Colonic mucosa (tissue), 4 donors: ENCODE measurements around the gene CCDC61. TPM values are rescaled to one million over a fixed set of nuclear protein-coding genes. Genes with fewer than 3 reads are reported as not detected.

ENCODE experiments used
- DNase-seq: peaks from one replicate; pipeline ENCODE4 v3.0.0-alpha.2; 2020
- H3K27ac ChIP-seq: fragments of 200-600 bp; one replicate; pipeline ENCODE4 v1.8.0; 2021
- H3K27me3 ChIP-seq: fragments of 200-600 bp; one replicate; pipeline ENCODE4 v1.8.0; 2021
- H3K36me3 ChIP-seq: fragments of 200-600 bp; one replicate; pipeline ENCODE4 v1.8.0; 2021
- H3K4me1 ChIP-seq: fragments of 200-600 bp; one replicate; pipeline ENCODE4 v1.8.0; 2021; ENCODE audit warnings: mild to moderate bottlenecking
- H3K4me3 ChIP-seq: fragments of 200-600 bp; one replicate; pipeline ENCODE4 v1.8.0; 2021
- H3K9ac ChIP-seq, 2 donors: one replicate each; pipeline ENCODE4 v1.7.0; 2013; ENCODE audit warnings: control low read depth in 2 of 2, low read depth in 2 of 2, low read length in 2 of 2
- H3K9me3 ChIP-seq: fragments of 200-600 bp; one replicate; pipeline ENCODE4 v1.8.0; 2021
- CTCF ChIP-seq: fragments of 200-600 bp; IDR thresholded peaks from one replicate; pipeline ENCODE4 v1.8.0; 2022; ENCODE audit warnings: antibody characterized with exemption, mild to moderate bottlenecking
- intact Hi-C: fragments of 100-400 bp; cut with DNase I; formaldehyde crosslinking; loops from one replicate; pipeline ENCODE4 v1.14.1; 2022
- microRNA-seq: library from miRNA; unstranded; fragments of <30 nt; microRNA quantifications from one replicate; pipeline ENCODE4, GENCODE V29; 2019
- total RNA-seq, 2 donors: library from RNA; stranded (reverse); fragmentation: NEBNext Ultra II Directional in 1 of 2; extraction: Animal tissue kit (Norgen Biotek cat#: 25700) in 1 of 2; gene quantifications; one replicate each; pipeline ENCODE4 v1.2.1, GENCODE V29; 2021
- donor health status: healthy.
- donor health status: DM: no; HTN: no; CAD: no.
- donor health status: DM: no; HTN: no; CAD: no.

CCDC61 gene
- total RNA-seq, 2 donors from 2014 or later: 14.4 to 32.2 TPM

GRCh38 chr19:46065486-46066071 lies 70.3 kb downstream of the CCDC61 start:
- Histone ChIP-seq H3K27ac (no peak overlapping the region), H3K36me3 (no peaks in the 10 kb centered on the region), H3K4me1 (no peaks in the 10 kb centered on the region), H3K27me3 (no peaks in the 10 kb centered on the region), H3K9me3 (no peaks in the 10 kb centered on the region), H3K4me3 (no peak overlapping the region), H3K9ac (no peak overlapping the region)
- intact Hi-C loops: no loop called here
- no peak for DNase-seq
- TF ChIP-seq CTCF: no peak

GRCh38 chr19:46066471-46066870 lies 71.2 kb downstream of the CCDC61 start:
- H3K27me3 ChIP-seq: no peaks in the 10 kb centered on the region
- intact Hi-C loops: no loop called here

DNA sequence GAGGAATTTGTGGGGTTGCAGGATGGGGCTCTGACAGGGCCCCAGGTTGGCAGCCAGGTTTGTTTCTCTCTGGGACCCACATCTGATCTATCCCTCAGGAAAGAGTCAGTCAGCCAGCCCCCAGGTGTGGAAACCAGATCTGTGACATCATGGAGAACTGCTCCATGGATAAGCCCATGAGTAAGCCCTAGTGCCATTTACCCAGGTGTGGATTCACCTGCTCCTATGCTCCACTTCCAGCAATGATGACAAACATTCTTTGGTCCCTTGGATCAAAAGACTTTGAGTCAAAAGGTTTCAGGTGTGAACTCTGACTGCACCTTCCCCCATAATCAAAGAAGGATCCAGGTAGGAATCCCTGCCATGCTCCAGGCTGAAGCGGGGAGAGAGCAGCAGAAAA lies 72.4 kb downstream of the CCDC61 start:
- H3K27ac ChIP-seq: no peak overlapping the region
- no peak overlapping the region for H3K9ac ChIP-seq
- no peaks in the 10 kb centered on the region for H3K27me3 ChIP-seq
- no peak overlapping the region for H3K4me3 ChIP-seq
- no peaks in the 10 kb centered on the region for H3K9me3 ChIP-seq
- no peak for DNase-seq
- intact Hi-C loops: no loop called here
- H3K36me3 ChIP-seq: no peaks in the 10 kb centered on the region
- no peaks in the 10 kb centered on the region for H3K4me1 ChIP-seq
- no peak for TF ChIP-seq CTCF

More at GRCh38 chr19:46066471-46066870, 71.2 kb downstream of the CCDC61 start:
- DNase-seq: no peak
- Histone ChIP-seq H3K9me3 (no peaks in the 10 kb centered on the region), H3K4me1 (no peaks in the 10 kb centered on the region), H3K4me3 (no peak overlapping the region), H3K9ac (no peak overlapping the region), H3K27ac (no peak overlapping the region), H3K36me3 (no peaks in the 10 kb centered on the region)
- TF ChIP-seq CTCF: no peak

Small RNAs within 50 kb of the gene (microRNA-seq; reads per million reads assigned to microRNA genes)
- 105 reads per million, percentile 54 among the genes with 10 or more reads in this experiment for gene MIR769

Other genes starting within 250 kb of the CCDC61 start
- 10 to 100 TPM; 11.0 to 15.8 TPM for gene SIX5, start 226.2 kb upstream of the CCDC61 start, total RNA-seq
- 10 to 100 TPM; 30.6 to 36.0 TPM for gene DMPK, start 213.0 kb upstream of the CCDC61 start, total RNA-seq
- gene DMWD, start 202.6 kb upstream of the CCDC61 start, total RNA-seq: 10 to 100 TPM; 29.1 to 43.6 TPM
- under 1 TPM in 1 of 2 donors, not detected in 1; 0.12 TPM for gene RSPH6A, start 180.2 kb upstream of the CCDC61 start, total RNA-seq
- gene SYMPK, start 132.3 kb upstream of the CCDC61 start, total RNA-seq: 100 to 1,000 TPM in 1 of 2 donors, 10 to 100 TPM in 1; 55.7 to 101 TPM
- 10 to 100 TPM; 48.5 to 55.9 TPM for gene FOXA3, start 131.1 kb upstream of the CCDC61 start, total RNA-seq
- 10 to 100 TPM; 20.3 to 29.7 TPM for gene IRF2BP1, start 109.3 kb upstream of the CCDC61 start, total RNA-seq
- gene MYPOP, start 92.9 kb upstream of the CCDC61 start, total RNA-seq: 1 to 10 TPM; 8.9 to 9.0 TPM
- gene NANOS2, start 80.7 kb upstream of the CCDC61 start, total RNA-seq: not detected
- 1 to 10 TPM in 1 of 2 donors, under 1 TPM in 1; 0.72 to 1.1 TPM for gene NOVA2, start 21.6 kb upstream of the CCDC61 start, total RNA-seq
- not detected for gene PGLYRP1, start 27.6 kb downstream of the CCDC61 start, total RNA-seq
- gene IGFL4, start 45.5 kb downstream of the CCDC61 start, total RNA-seq: not detected
- not detected for gene IGFL3, start 129.2 kb downstream of the CCDC61 start, total RNA-seq
- gene IGFL2, start 152.8 kb downstream of the CCDC61 start, total RNA-seq: 1 to 10 TPM in 1 of 2 donors, not detected in 1; 2.5 TPM
- gene IGFL1, start 234.3 kb downstream of the CCDC61 start, total RNA-seq: not detected